GM21367 (cell line): ENCODE results near the gene LHX2.

Source experiments
- ATAC-seq: cut with Tn5 transposase; IDR thresholded peaks from one replicate; pipeline ENCODE4 v1.9.1; 2021; ENCODE audit not compliant: unreplicated experiment

The LHX2 gene

GRCh38 chr9:124052401-124052800 lies 40.8 kb downstream of the LHX2 start:
- ATAC-seq = no peak

- ATAC-seq = peak; percentile 83
Observed at GRCh38 chr9:124054582-124055227, 43.1 kb downstream of the LHX2 start.

GRCh38 chr9:124060844-124061605 lies 49.5 kb downstream of the LHX2 start:
- ATAC-seq = no peak

GRCh38 chr9:124062172-124062571 lies 50.6 kb downstream of the LHX2 start:
- no peak for ATAC-seq

GRCh38 chr9:124066783-124067577 lies 55.4 kb downstream of the LHX2 start:
- ATAC-seq = no peak

GRCh38 chr9:124068251-124068650 lies 56.7 kb downstream of the LHX2 start:
- ATAC-seq = no peak

GRCh38 chr9:124074746-124075145 lies 63.2 kb downstream of the LHX2 start:
- ATAC-seq = no peak

GRCh38 chr9:124075761-124076160 lies 64.2 kb downstream of the LHX2 start:
- no peak for ATAC-seq

GRCh38 chr9:124077915-124078572 lies 66.5 kb downstream of the LHX2 start:
- no peak for ATAC-seq

GRCh38 chr9:124078641-124079040 lies 67.1 kb downstream of the LHX2 start:
- ATAC-seq = no peak

- no peak for ATAC-seq
Observed at GRCh38 chr9:124079176-124079925, 67.8 kb downstream of the LHX2 start.

- ATAC-seq = no peak
Observed at GRCh38 chr9:124082622-124083021, 71.1 kb downstream of the LHX2 start.
